Measurements from ENCODE around the gene AGPS. TPM values are rescaled to one million over a fixed set of nuclear protein-coding genes. Genes with fewer than 3 reads are reported as not detected.
A peak's percentile ranks its signal among the peaks of the same experiment; 100 is the strongest.

Gene AGPS
- total and polyA plus RNA-seq, 2 of the 13 experiments (the other 11 are each of a cell fraction or from before 2014, with no cell fraction given), result 39.4 to 99.0 TPM

- TF ChIP-seq MYC (CRISPR knock-in tag; IDR thresholded peaks at IDR 0.05; ENCODE audit: borderline replicate concordance) (no peak), SAP130 (CRISPR knock-in tag; IDR thresholded peaks at IDR 0.05; ENCODE audit: low read depth) (peak; percentile 51; the same call in 1 of the 2 replicates), RARA (CRISPR knock-in tag; IDR thresholded peaks at IDR 0.05) (peak; percentile 93), ZNF562 (CRISPR knock-in tag; IDR thresholded peaks at IDR 0.05; ENCODE audit: borderline replicate concordance) (0 out of 2 replicates have a peak, but pooled peaks have one; percentile 32), TFAP4 (IDR thresholded peaks at IDR 0.05; ENCODE audit: borderline replicate concordance, low read depth) (peak; percentile 56; the same call in 1 of the 2 replicates), ZFX (CRISPR knock-in tag; IDR thresholded peaks at IDR 0.05; ENCODE audit: low read depth) (peak; percentile 62; the same call in 1 of the 2 replicates), TBX2 (CRISPR knock-in tag; IDR thresholded peaks at IDR 0.05; ENCODE audit: borderline replicate concordance) (0 out of 2 replicates have a peak, but pooled peaks have one; percentile 29), EP300 (IDR thresholded peaks at IDR 0.05; ENCODE audit: low read depth in 2 of 2, low read length in 2 of 2) (peak in 1 of 2 experiments; percentile 10; a peak in 1 of 4 replicates), EP300 (CRISPR knock-in tag; IDR thresholded peaks at IDR 0.05; ENCODE audit: borderline replicate concordance) (no peak), ZNF331 (CRISPR knock-in tag; IDR thresholded peaks at IDR 0.05) (peak; percentile 36; the same call in 1 of the 2 replicates), ZNF275 (CRISPR knock-in tag; IDR thresholded peaks at IDR 0.05; ENCODE audit: borderline replicate concordance) (0 out of 2 replicates have a peak, but pooled peaks have one; percentile 35), NR2F6 (IDR thresholded peaks at IDR 0.05) (no peak), NR2F6 (CRISPR knock-in tag; IDR thresholded peaks at IDR 0.05) (peak; percentile 43; the same call in 1 of the 2 replicates), TEF (CRISPR knock-in tag; IDR thresholded peaks at IDR 0.05) (peak; percentile 60; the same call in 1 of the 2 replicates), RCOR2 (CRISPR knock-in tag; IDR thresholded peaks at IDR 0.05) (0 out of 2 replicates have a peak, but pooled peaks have one; percentile 39), ERF (CRISPR knock-in tag; IDR thresholded peaks at IDR 0.05) (peak; percentile 38; the same call in 1 of the 2 replicates), ARID5B (CRISPR knock-in tag; IDR thresholded peaks at IDR 0.05) (peak; percentile 49; the same call in 1 of the 2 replicates), IKZF1 (IDR thresholded peaks at IDR 0.05) (0 out of 2 replicates have a peak, but pooled peaks have one; percentile 37), SOX6 (IDR thresholded peaks at IDR 0.05) (no peak), SOX6 (CRISPR knock-in tag; IDR thresholded peaks at IDR 0.05) (peak; percentile 52), IRF2 (CRISPR knock-in tag; IDR thresholded peaks at IDR 0.05) (0 out of 2 replicates have a peak, but pooled peaks have one; percentile 40)
- TF ChIP-seq, protein P1, sequence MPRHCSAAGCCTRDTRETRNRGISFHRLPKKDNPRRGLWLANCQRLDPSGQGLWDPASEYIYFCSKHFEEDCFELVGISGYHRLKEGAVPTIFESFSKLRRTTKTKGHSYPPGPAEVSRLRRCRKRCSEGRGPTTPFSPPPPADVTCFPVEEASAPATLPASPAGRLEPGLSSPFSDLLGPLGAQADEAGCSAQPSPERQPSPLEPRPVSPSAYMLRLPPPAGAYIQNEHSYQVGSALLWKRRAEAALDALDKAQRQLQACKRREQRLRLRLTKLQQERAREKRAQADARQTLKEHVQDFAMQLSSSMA (CRISPR knock-in tag; IDR thresholded peaks at IDR 0.05), result 0 out of 2 replicates have a peak, but pooled peaks have one; percentile 75
Observed at GRCh38 chr2:177348733-177349693, 43.6 kb upstream of the AGPS start (continued).
